Stimulated activated naive CD4-positive, alpha-beta T cell (primary cell): Measurements from ENCODE around the gene UTP4.
A peak's percentile ranks its signal among the peaks of the same experiment; 100 is the strongest.

Experiments
- DNase-seq, 6 experiments: peaks; one replicate each; lab custom pipeline; 2025; lab: John Stamatoyannopoulos, UW

Gene UTP4

GRCh38 chr16:69132424-69133252, at the start of gene UTP4, which contains the start of gene CHTF8:
UTP4 (plus strand) TSS chr16:69132649; CDS start chr16:69133460, 811 bp downstream.
CHTF8 (minus strand) TSS chr16:69132588; CDS start chr16:69121458, 11,130 bp downstream.
- DNase-seq: peak; percentile 71 to 87 (median 81)

GRCh38 chr16:69083306-69083941, 49.0 kb upstream of the UTP4 start:
- no peak for DNase-seq

GRCh38 chr16:69084289-69084688, 48.2 kb upstream of the UTP4 start:
- DNase-seq: no peak

GRCh38 chr16:69085032-69085695, 47.3 kb upstream of the UTP4 start:
- no peak for DNase-seq

GRCh38 chr16:69087161-69087581, 45.3 kb upstream of the UTP4 start:
- no peak for DNase-seq

- DNase-seq: no peak
Observed at GRCh38 chr16:69088684-69089083, 43.8 kb upstream of the UTP4 start.

- DNase-seq: no peak
Observed at GRCh38 chr16:69089091-69089910, 43.1 kb upstream of the UTP4 start.

- no peak for DNase-seq
Observed at GRCh38 chr16:69093974-69094373, 38.5 kb upstream of the UTP4 start.

- DNase-seq: no peak
Observed at GRCh38 chr16:69094501-69094900, 37.9 kb upstream of the UTP4 start.

- no peak for DNase-seq
Observed at GRCh38 chr16:69095193-69095592, 37.3 kb upstream of the UTP4 start.

GRCh38 chr16:69100071-69100691, 32.3 kb upstream of the UTP4 start:
- DNase-seq: no peak

GRCh38 chr16:69105501-69106361, 26.7 kb upstream of the UTP4 start, which contains the start of gene HAS3:
HAS3 (plus strand) TSS chr16:69105653; CDS start chr16:69109396, 3,743 bp downstream.
- peak in 4 of 6 experiments; percentile 2 to 33 (median 18) for DNase-seq

GRCh38 chr16:69106491-69107315, 25.7 kb upstream of the UTP4 start:
- DNase-seq: no peak

- no peak for DNase-seq
Observed at GRCh38 chr16:69107316-69107962, 25.0 kb upstream of the UTP4 start.

- DNase-seq: no peak
Observed at GRCh38 chr16:69108064-69108904, 24.2 kb upstream of the UTP4 start.

- no peak for DNase-seq
Observed at GRCh38 chr16:69108905-69109252, 23.6 kb upstream of the UTP4 start.

GRCh38 chr16:69109486-69110270, 22.8 kb upstream of the UTP4 start:
- no peak for DNase-seq
